HL-60 (cell line): ENCODE data around the gene FAM107B.

Experiments
- GABPA ChIP-seq: IDR thresholded peaks from 2 replicates; pipeline ENCODE4 v1.6.1; 2012; ENCODE audit warnings: low read depth
- TF ChIP-seq, protein P1 (sequence below): IDR thresholded peaks from one replicate; pipeline ENCODE4 v1.5.1; 2011; ENCODE audit warnings: low read length, control low read depth, inconsistent platforms; ENCODE audit not compliant: insufficient read depth

GRCh38 chr10:14698111-14698828 lies 76.4 kb downstream of the FAM107B start:
- TF ChIP-seq, protein P1, sequence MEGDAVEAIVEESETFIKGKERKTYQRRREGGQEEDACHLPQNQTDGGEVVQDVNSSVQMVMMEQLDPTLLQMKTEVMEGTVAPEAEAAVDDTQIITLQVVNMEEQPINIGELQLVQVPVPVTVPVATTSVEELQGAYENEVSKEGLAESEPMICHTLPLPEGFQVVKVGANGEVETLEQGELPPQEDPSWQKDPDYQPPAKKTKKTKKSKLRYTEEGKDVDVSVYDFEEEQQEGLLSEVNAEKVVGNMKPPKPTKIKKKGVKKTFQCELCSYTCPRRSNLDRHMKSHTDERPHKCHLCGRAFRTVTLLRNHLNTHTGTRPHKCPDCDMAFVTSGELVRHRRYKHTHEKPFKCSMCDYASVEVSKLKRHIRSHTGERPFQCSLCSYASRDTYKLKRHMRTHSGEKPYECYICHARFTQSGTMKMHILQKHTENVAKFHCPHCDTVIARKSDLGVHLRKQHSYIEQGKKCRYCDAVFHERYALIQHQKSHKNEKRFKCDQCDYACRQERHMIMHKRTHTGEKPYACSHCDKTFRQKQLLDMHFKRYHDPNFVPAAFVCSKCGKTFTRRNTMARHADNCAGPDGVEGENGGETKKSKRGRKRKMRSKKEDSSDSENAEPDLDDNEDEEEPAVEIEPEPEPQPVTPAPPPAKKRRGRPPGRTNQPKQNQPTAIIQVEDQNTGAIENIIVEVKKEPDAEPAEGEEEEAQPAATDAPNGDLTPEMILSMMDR, result no peak
- TF ChIP-seq GABPA, result no peak
